SK-N-SH (cell line): ENCODE data around the gene WASF3. TPM values are rescaled to one million over a fixed set of nuclear protein-coding genes. Genes with fewer than 3 reads are reported as not detected.

Experiments
- CTCF ChIA-PET: fragments of 300-600, 350-600 bp; formaldehyde crosslinking; extraction: SDS; loops from one replicate; lab custom pipeline; 2021; lab: Yijun Ruan, JAX
- POLR2A ChIA-PET: fragments of 350-600 bp; sonication (Branson Sonifier 250); formaldehyde crosslinking; extraction: SDS; loops from one replicate; lab custom pipeline; 2020; ENCODE audit warnings: antibody characterized with exemption, inconsistent platforms; lab: Yijun Ruan, JAX
- DNase-seq: peaks from one replicate; pipeline ENCODE4 v3.0.0; 2012
- H2AFZ ChIP-seq: fragments of 200-600 bp; sonication (generic); 2 replicates; pipeline ENCODE4 v1.8.1; 2016; ENCODE audit warnings: antibody characterized with exemption, mild to moderate bottlenecking, low read depth
- H3F3A ChIP-seq: fragments of 200-600 bp; sonication (generic); replicated peaks from 2 replicates; pipeline ENCODE3; 2016; ENCODE audit warnings: antibody characterized with exemption, mild to moderate bottlenecking; ENCODE audit not compliant: insufficient read depth
- H3K27ac ChIP-seq, 2 experiments: fragments of 200-500 bp in 1 of 2; fragments of 200-600 bp in 1 of 2; sonication (Bioruptor generic) in 1 of 2; sonication (generic), shearing (Covaris generic) in 1 of 2; 2 replicates each; pipeline versions ENCODE4 v1.5.1 to v1.6.1; 2014 to 2016; ENCODE audit warnings: low read depth in 2 of 2, inconsistent platforms in 1 of 2, low read length in 1 of 2, mild to moderate bottlenecking in 1 of 2, mixed read lengths in 1 of 2
- H3K27me3 ChIP-seq: fragments of 200-600 bp; sonication (generic), shearing (Covaris generic); 2 replicates; pipeline ENCODE4 v1.6.1; 2016; ENCODE audit warnings: mixed run types; ENCODE audit not compliant: insufficient read depth
- H3K36me3 ChIP-seq, 2 experiments: fragments of 200-500 bp in 1 of 2; fragments of 200-600 bp in 1 of 2; sonication (Bioruptor generic) in 1 of 2; sonication (generic) in 1 of 2; replicated peaks in 1 of 2; 2 replicates each; pipeline versions ENCODE3 to v1.5.1; 2014 to 2016; ENCODE audit warnings: low read length in 1 of 2, mild to moderate bottlenecking in 1 of 2; ENCODE audit not compliant: insufficient read depth in 2 of 2, control insufficient read depth in 1 of 2
- H3K4me1 ChIP-seq, 2 experiments: fragments of 200-500 bp in 1 of 2; fragments of 200-600 bp in 1 of 2; sonication (Bioruptor generic) in 1 of 2; sonication (generic), shearing (Covaris generic) in 1 of 2; 2 replicates each; pipeline versions ENCODE4 v1.5.1 to v1.6.1; 2014 to 2016; ENCODE audit warnings: low read depth in 1 of 2, low read length in 1 of 2, mixed run types in 1 of 2; ENCODE audit not compliant: insufficient read depth in 2 of 2, control insufficient read depth in 1 of 2
- H3K4me2 ChIP-seq: fragments of 200-600 bp; sonication (generic), shearing (Covaris generic); 2 replicates; pipeline ENCODE4 v1.6.1; 2017; ENCODE audit warnings: mixed run types
- H3K4me3 ChIP-seq, 2 experiments: fragments of 200-500 bp in 1 of 2; fragments of 200-600 bp in 1 of 2; sonication (Bioruptor generic) in 1 of 2; sonication (generic), shearing (Covaris generic) in 1 of 2; 2 replicates each; pipeline versions ENCODE4 v1.5.1 to v1.8.1; 2014 to 2016; ENCODE audit warnings: low read depth in 2 of 2, inconsistent platforms in 1 of 2, low read length in 1 of 2, mild to moderate bottlenecking in 1 of 2, mixed read lengths in 1 of 2, moderate library complexity in 1 of 2
- H3K79me2 ChIP-seq: fragments of 200-600 bp; sonication (generic); 2 replicates; pipeline ENCODE4 v1.8.1; 2017; ENCODE audit warnings: mild to moderate bottlenecking; ENCODE audit not compliant: insufficient read depth
- H3K9ac ChIP-seq: fragments of 200-600 bp; sonication (generic); 2 replicates; pipeline ENCODE4 v1.6.1; 2017; ENCODE audit warnings: mixed run types
- H3K9me2 ChIP-seq: fragments of 200-600 bp; sonication (generic); 2 replicates; pipeline ENCODE4 v1.6.1; 2017; ENCODE audit warnings: mixed run types
- H3K9me3 ChIP-seq: fragments of 200-600 bp; sonication (generic); 2 replicates; pipeline ENCODE4 v1.6.1; 2017; ENCODE audit warnings: mixed run types, mild to moderate bottlenecking, moderate library complexity
- H4K20me1 ChIP-seq: fragments of 200-600 bp; sonication (generic); 2 replicates; pipeline ENCODE4 v1.6.1; 2017; ENCODE audit warnings: mild to moderate bottlenecking, mixed run types; ENCODE audit not compliant: insufficient read depth
- CHD2 ChIP-seq: fragments of 150-350 bp; IDR thresholded peaks from 2 replicates; pipeline ENCODE4 v1.6.1; 2018; ENCODE audit warnings: low read length; ENCODE audit not compliant: partially characterized antibody
- CTCF ChIP-seq: fragments of 200-600 bp; sonication (generic); IDR thresholded peaks from 2 replicates; pipeline ENCODE4 v1.6.1; 2017; ENCODE audit warnings: antibody characterized with exemption, mild to moderate bottlenecking, moderate library complexity
- ELF1 ChIP-seq: IDR thresholded peaks from 2 replicates; pipeline ENCODE4 v1.4.0; 2012
- FOXM1 ChIP-seq: IDR thresholded peaks from 2 replicates; pipeline ENCODE4 v1.4.0; 2012; ENCODE audit warnings: low read depth, mild to moderate bottlenecking
- GATA2 ChIP-seq: sonication (generic); formaldehyde crosslinking; IDR thresholded peaks from 2 replicates; pipeline ENCODE4 v1.5.0; 2020; ENCODE audit warnings: mild to moderate bottlenecking, missing genetic modification reagents
- NFIC ChIP-seq: IDR thresholded peaks from 2 replicates; pipeline ENCODE4 v1.4.0; 2012; ENCODE audit warnings: borderline replicate concordance
- REST ChIP-seq: IDR thresholded peaks from 2 replicates; pipeline ENCODE4 v1.6.1; 2012; ENCODE audit warnings: mild to moderate bottlenecking, low read depth, low read length, moderate library complexity
- SMC3 ChIP-seq: IDR thresholded peaks from 2 replicates; pipeline ENCODE4 v1.6.1; 2012; ENCODE audit warnings: low read depth, low read length, improper control_type of control experiment
- TCF12 ChIP-seq: IDR thresholded peaks from 2 replicates; pipeline ENCODE4 v1.4.0; 2012
- TEAD4 ChIP-seq: IDR thresholded peaks from 2 replicates; pipeline ENCODE4 v1.4.0; 2012; ENCODE audit warnings: mild to moderate bottlenecking, borderline replicate concordance; ENCODE audit not compliant: insufficient read depth
- ZBTB33 ChIP-seq: IDR thresholded peaks from 2 replicates; pipeline ENCODE4 v1.4.0; 2012; ENCODE audit warnings: low read depth, borderline replicate concordance
- WGBS: methylation state at CpG from one replicate; pipeline ENCODE4 v1.1.6; 2017; ENCODE audit warnings: low lambda C conversion rate; 5-methylcytosine and 5-hydroxymethylcytosine counted together
- polyA plus RNA-seq, 3 experiments: library from polyadenylated mRNA; depleted of rRNA; stranded (reverse); fragments of >200 nt; gene quantifications; 2 replicates each; pipeline ENCODE4 v1.2.3, GENCODE V29; 2012

The WASF3 gene
- polyA plus RNA-seq, 1 of the 3 experiments (the other 2 are of a cell fraction): 10.4 TPM

GRCh38 chr13:26590379-26590778, 32.9 kb downstream of the WASF3 start:
- no peak overlapping the region for H3K9ac ChIP-seq
- H3K4me3 ChIP-seq: no peak overlapping the region
- no peak for DNase-seq
- H2AFZ ChIP-seq: no peak overlapping the region
- no peaks in the 10 kb centered on the region for H3K27me3 ChIP-seq
- peaks cover 7% of the 10 kb centered on the region for H3F3A ChIP-seq
- H3K4me1 ChIP-seq: peaks cover 0 to 5% of the 10 kb centered on the region in 2 experiments; a peak in 2 of 4 replicates
- no peaks in the 10 kb centered on the region for H4K20me1 ChIP-seq
- ChIA-PET CTCF (no interaction called here), POLR2A (no interaction called here)
- H3K9me2 ChIP-seq: no peaks in the 10 kb centered on the region
- peaks cover 83% of the 10 kb centered on the region for H3K79me2 ChIP-seq
- peaks cover 0 to 5% of the 10 kb centered on the region in 2 experiments for H3K36me3 ChIP-seq
- no peak overlapping the region for H3K4me2 ChIP-seq
- WGBS: 88% methylated on average over 2 of the region's 2 CpGs
- H3K27ac ChIP-seq: no peak overlapping the region
- no peaks in the 10 kb centered on the region for H3K9me3 ChIP-seq
- TF ChIP-seq CTCF (no peak), REST (no peak), TEAD4 (no peak), CHD2 (no peak), GATA2 (CRISPR knock-in tag) (no peak), NFIC (no peak), FOXM1 (no peak), SMC3 (no peak), ZBTB33 (no peak)

- H3K27me3 ChIP-seq: no peaks in the 10 kb centered on the region
- WGBS: 81% methylated on average over 4 of the region's 4 CpGs
- no peaks in the 10 kb centered on the region for H3K9me3 ChIP-seq
- TF ChIP-seq TCF12 (no peak), ELF1 (no peak)
- peaks cover 0 to 5% of the 10 kb centered on the region in 2 experiments; a peak in 2 of 4 replicates for H3K4me1 ChIP-seq
- H3K4me3 ChIP-seq: no peak overlapping the region
- H3F3A ChIP-seq: peaks cover 4% of the 10 kb centered on the region
- no peak overlapping the region for H3K4me2 ChIP-seq
- H3K27ac ChIP-seq: no peak overlapping the region
- no peak overlapping the region for H3K9ac ChIP-seq
- peaks cover 82% of the 10 kb centered on the region for H3K79me2 ChIP-seq
- POLR2A ChIA-PET: no interaction called here
- CTCF ChIA-PET: no interaction called here
- DNase-seq: no peak
- peaks cover 0 to 4% of the 10 kb centered on the region in 2 experiments for H3K36me3 ChIP-seq
- H2AFZ ChIP-seq: no peak overlapping the region
- H3K9me2 ChIP-seq: no peaks in the 10 kb centered on the region
- no peaks in the 10 kb centered on the region for H4K20me1 ChIP-seq
These were observed 33.5 kb downstream of the WASF3 start for GRCh38 chr13:26590951-26591350.
